ENCODE data around the gene NRXN3. TPM values are rescaled to one million over a fixed set of nuclear protein-coding genes. Genes with fewer than 3 reads are reported as not detected.

Gene NRXN3
- total RNA-seq, 1 donor from 2014 or later, result 19.8 TPM

DNA sequence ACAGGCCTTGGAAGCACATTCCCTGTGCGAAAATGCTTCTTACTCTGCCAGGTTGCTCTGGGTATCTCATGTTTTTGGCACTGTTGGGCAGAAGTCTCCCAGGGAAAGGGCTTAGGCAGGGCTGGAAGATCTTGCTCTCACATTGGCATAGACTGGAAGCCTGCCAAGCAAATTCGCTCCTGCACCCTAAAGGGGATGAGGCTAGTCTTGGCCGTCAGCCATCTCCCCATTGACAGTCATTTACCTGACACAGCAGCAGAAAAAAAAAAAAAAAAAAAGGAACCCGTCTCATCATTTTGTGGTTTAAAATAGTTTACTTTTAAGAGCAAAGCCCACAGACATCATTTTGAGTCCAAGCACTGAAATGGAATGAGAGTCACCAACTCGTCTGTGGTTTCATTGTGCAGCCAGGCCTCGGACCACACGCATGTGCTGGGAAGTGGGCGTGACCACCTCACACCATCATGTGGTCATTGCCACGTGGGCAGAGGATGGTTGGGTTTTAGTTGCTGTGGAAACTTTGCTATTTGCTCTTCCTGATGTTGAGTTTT, 84.8 kb downstream of the NRXN3 start:
- no peak for DNase-seq (ENCODE audit: extremely low spot score, unreplicated experiment)
- TF ChIP-seq, protein P1, sequence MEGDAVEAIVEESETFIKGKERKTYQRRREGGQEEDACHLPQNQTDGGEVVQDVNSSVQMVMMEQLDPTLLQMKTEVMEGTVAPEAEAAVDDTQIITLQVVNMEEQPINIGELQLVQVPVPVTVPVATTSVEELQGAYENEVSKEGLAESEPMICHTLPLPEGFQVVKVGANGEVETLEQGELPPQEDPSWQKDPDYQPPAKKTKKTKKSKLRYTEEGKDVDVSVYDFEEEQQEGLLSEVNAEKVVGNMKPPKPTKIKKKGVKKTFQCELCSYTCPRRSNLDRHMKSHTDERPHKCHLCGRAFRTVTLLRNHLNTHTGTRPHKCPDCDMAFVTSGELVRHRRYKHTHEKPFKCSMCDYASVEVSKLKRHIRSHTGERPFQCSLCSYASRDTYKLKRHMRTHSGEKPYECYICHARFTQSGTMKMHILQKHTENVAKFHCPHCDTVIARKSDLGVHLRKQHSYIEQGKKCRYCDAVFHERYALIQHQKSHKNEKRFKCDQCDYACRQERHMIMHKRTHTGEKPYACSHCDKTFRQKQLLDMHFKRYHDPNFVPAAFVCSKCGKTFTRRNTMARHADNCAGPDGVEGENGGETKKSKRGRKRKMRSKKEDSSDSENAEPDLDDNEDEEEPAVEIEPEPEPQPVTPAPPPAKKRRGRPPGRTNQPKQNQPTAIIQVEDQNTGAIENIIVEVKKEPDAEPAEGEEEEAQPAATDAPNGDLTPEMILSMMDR (conservative IDR thresholded peaks at IDR 0.05), result no peak
- Mint-ChIP-seq H3K36me3 (no peaks in the 10 kb centered on the region), H3K4me1 (ENCODE audit: unreplicated experiment) (peaks cover under 1% of the 10 kb centered on the region), H3K9me3 (no peaks in the 10 kb centered on the region), H3K27ac (no peak overlapping the region), H3K27me3 (peaks cover 13% of the 10 kb centered on the region), H3K4me3 (no peak overlapping the region)

DNA sequence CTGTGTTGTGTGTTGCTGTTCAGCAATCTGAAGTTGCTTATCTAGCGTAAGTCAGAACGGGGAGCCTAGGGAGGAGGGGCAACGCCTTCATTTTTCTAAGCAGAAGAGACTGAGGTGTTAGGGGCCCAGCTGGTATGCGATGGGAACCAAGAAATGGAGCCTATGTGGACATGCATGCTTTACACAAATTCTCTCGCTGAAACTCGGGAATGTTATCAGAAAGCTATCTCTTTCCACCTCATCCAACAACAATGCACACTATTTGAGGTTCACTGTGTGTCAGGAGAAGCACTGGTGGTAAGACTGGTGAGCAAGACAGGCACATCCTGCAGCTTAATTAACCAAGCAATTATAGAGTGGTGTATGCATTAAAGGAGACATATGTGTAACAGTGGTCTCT, 89.7 kb downstream of the NRXN3 start:
- H3K27ac Mint-ChIP-seq, result no peak overlapping the region
- H3K36me3 Mint-ChIP-seq, result no peaks in the 10 kb centered on the region
- H3K27me3 Mint-ChIP-seq, result peaks cover 24% of the 10 kb centered on the region
- no peak overlapping the region for H3K4me3 Mint-ChIP-seq
- TF ChIP-seq, protein P1 (conservative IDR thresholded peaks at IDR 0.05), result no peak
- H3K9me3 Mint-ChIP-seq, result no peaks in the 10 kb centered on the region
- no peaks in the 10 kb centered on the region for H3K4me1 Mint-ChIP-seq (ENCODE audit: unreplicated experiment)
- no peak for DNase-seq (ENCODE audit: extremely low spot score, unreplicated experiment)

DNA sequence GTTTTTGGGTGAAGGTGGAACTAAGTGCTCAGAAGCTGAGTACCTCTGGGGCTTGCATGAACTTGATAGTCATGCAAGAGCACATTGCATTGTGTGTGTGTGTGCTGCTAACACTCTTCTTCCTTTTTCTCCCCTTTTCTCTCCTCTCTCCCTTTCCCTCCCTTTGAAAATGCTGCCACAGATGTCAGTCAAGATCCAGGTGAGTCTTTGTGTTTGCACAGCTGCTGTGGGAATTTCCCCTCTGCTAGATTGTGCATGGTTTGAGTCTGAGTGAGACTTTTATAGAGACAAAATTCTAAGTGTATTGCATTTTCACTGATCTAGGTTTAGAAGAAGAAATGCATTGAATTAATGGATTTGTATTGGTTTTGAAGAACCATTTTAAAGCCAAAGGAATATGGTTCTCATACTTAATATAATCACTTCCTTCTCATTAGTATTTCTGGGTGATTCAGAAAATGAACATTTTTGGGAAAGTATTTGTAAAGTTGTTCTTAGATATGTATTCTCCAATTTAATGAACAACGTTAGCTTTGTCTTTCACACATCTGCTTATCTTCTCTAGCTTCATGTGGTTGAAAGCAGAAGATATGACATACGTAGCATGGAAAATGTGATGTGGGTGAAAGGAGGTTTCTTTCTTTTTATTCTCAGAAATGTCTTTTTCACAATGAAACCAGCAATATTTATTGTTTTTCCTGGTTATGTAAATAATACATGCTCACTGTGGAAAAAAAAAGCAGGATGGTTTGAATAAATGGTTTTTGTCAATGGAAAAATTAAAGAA, 108.5 kb downstream of the NRXN3 start:
- peaks cover 22% of the 10 kb centered on the region for H3K4me1 Mint-ChIP-seq (ENCODE audit: unreplicated experiment)
- H3K27me3 Mint-ChIP-seq, result peaks cover 10% of the 10 kb centered on the region
- no peak overlapping the region for H3K4me3 Mint-ChIP-seq
- H3K27ac Mint-ChIP-seq, result no peak overlapping the region
- no peaks in the 10 kb centered on the region for H3K9me3 Mint-ChIP-seq
- TF ChIP-seq, protein P1 (conservative IDR thresholded peaks at IDR 0.05), result no peak
- DNase-seq (ENCODE audit: extremely low spot score, unreplicated experiment), result no peak
- H3K36me3 Mint-ChIP-seq, result no peaks in the 10 kb centered on the region

DNA sequence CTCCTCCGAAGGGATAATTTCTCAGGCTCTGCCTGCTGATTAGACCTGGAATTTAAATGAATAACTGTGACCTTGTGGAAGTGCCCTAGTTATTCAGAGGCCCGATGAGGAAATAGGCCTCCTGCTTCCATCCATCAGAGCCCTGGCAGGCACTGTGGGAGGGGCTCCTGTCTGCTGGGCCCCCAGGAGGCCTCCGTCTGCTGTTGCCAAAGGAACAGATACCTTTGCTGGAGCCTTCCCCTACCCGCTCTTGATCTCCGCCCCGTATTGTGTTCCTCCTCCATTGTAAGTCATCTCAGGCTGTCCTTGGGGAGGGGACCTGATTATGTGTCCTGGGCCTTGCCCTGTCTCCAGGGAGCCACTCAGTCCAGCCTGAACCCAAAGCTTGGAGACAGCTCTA, 112.3 kb downstream of the NRXN3 start:
- H3K27ac Mint-ChIP-seq, result no peak overlapping the region
- H3K9me3 Mint-ChIP-seq, result no peaks in the 10 kb centered on the region
- TF ChIP-seq, protein P1 (conservative IDR thresholded peaks at IDR 0.05), result no peak
- no peaks in the 10 kb centered on the region for H3K36me3 Mint-ChIP-seq
- H3K4me1 Mint-ChIP-seq (ENCODE audit: unreplicated experiment), result peaks cover 22% of the 10 kb centered on the region
- DNase-seq (ENCODE audit: extremely low spot score, unreplicated experiment), result no peak
- no peak overlapping the region for H3K4me3 Mint-ChIP-seq
- peaks cover 3% of the 10 kb centered on the region for H3K27me3 Mint-ChIP-seq

DNA sequence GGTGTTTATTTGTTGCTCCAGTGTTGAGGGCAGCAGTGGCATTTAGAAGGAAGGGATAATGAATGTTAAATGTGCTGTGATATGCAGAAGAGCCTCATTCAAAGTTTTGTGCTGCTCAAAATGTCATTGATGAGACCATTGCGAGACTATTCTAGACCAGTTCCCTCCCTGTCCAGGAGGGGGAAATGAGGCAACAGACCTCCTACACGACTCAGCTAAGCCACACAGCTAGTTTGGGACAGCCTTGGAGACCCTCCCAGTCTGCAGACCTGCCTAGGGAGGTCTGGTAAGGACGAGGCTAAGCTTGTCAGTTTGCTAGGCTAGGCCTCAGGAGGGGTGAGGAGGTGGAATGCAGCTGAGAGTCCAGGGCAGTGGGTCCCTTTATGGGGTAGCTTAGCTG, 116.0 kb downstream of the NRXN3 start:
- Mint-ChIP-seq H3K36me3 (no peaks in the 10 kb centered on the region), H3K4me1 (ENCODE audit: unreplicated experiment) (peaks cover 10% of the 10 kb centered on the region), H3K27me3 (no peaks in the 10 kb centered on the region), H3K9me3 (no peaks in the 10 kb centered on the region), H3K27ac (no peak overlapping the region), H3K4me3 (no peak overlapping the region)
- TF ChIP-seq, protein P1 (conservative IDR thresholded peaks at IDR 0.05), result no peak
- no peak for DNase-seq (ENCODE audit: extremely low spot score, unreplicated experiment)
